ENCODE results near the gene TENM3.

TENM3 gene

GRCh38 chr4:182413550-182413949, 170.3 kb downstream of the TENM3 start:
- DNase-seq = no peak

DNA sequence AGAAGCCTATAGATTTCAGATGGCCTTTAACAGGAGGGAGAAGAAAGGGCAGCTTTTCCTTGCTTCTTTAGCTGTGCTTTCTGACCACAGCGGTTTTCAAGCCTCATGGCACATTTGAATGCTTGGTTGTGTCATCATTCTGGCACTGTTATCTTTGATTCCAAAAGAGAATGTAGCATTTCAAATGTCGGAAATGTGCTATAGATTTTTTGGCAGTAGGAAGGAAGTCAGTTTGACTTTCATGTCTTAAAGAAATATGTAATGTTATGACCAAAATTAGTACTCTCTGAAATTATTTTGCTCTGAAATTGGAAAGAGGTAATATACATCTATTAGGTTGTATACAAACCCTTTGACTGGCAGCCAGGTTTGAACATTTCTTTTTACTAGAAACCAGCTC, 171.9 kb downstream of the TENM3 start:
- DNase-seq = no peak

GRCh38 chr4:182416067-182416466, 172.9 kb downstream of the TENM3 start:
- no peak for DNase-seq

GRCh38 chr4:182418054-182418734, 175.0 kb downstream of the TENM3 start:
- DNase-seq = no peak

- DNase-seq = no peak
Measured at GRCh38 chr4:182420189-182420588, 177.0 kb downstream of the TENM3 start.

- no peak for DNase-seq
Measured at GRCh38 chr4:182421753-182422152, 178.6 kb downstream of the TENM3 start.

DNA sequence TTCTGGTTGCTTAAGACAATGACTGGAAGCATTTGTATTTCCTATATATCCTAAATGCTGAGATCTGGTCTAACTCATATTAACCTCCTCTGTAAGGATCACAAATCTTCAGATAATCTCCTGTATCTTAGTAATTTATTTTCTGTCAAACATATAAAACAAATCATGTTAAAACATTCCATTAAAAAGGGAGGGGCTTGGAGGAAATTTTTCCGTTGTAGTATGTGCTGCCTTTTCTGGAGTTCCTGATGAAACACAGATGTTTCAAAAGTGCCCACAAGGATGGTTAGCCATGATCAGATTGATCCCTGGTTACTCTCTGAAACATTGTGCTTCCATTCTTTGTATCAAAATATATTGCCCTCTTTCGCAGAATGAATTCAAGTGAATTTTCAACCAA, 182.1 kb downstream of the TENM3 start:
- DNase-seq = no peak

GRCh38 chr4:182426901-182427300, 183.7 kb downstream of the TENM3 start:
- no peak for DNase-seq

DNA sequence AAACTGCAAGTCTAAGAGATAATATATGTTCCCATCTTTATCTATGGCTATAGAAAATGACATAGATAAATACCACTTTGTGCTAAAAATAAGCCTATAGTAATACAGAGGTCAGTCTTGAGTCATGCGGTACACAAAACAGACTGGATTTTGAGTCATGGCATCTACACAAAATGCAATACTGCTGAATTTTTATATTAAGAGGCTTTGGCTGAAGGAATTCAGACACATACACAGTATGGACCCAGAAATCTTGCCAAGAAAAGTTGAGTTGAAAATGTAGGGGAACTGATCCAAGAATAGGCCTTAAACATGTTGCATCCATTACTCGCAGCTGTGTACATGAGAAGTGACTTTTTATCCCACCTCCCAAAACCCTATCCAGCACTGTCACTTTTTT, 184.4 kb downstream of the TENM3 start:
- no peak for DNase-seq

DNA sequence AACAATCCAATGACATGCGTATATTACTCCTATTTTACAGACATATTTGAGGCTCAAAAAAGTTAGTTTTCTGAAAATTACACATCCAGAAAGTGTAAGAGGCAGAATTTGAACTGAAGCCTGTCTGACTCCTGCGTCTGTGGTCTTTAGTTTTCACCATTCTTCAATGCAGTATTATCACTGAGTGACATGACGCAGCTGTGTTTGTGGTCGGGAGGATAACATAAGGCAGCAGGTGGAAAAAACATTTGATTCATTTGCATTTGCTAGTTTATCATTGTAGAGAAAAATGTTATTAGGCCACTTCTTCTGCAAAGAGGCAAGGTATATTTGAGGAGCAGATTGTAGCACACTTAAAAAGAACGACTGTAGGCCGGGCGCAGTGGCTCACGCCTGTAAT, 186.7 kb downstream of the TENM3 start:
- no peak for DNase-seq

GRCh38 chr4:182432819-182433218, 189.6 kb downstream of the TENM3 start:
- no peak for DNase-seq

DNA sequence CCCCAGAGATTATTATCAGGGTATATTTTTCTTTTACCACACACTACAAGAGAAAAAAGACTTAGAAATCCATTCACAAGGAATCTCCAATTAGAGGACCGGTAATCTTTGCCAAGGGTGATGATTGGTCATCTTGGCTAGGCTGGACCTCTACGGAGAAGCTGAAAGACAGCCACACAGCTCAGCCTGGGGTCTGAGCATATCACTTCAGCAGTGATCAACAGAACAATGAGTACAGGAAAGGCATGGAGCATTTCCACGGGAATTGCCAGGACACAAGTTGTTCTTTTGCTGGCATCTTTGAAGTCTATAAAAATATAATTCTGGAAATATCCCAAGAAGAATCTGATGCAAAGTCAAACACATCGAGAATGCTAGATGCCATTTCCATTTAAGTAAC, 191.5 kb downstream of the TENM3 start:
- DNase-seq = no peak

- DNase-seq = no peak
Measured at GRCh38 chr4:182435401-182435800, 192.2 kb downstream of the TENM3 start.

- no peak for DNase-seq
Measured at GRCh38 chr4:182443070-182443469, 199.9 kb downstream of the TENM3 start.

DNA sequence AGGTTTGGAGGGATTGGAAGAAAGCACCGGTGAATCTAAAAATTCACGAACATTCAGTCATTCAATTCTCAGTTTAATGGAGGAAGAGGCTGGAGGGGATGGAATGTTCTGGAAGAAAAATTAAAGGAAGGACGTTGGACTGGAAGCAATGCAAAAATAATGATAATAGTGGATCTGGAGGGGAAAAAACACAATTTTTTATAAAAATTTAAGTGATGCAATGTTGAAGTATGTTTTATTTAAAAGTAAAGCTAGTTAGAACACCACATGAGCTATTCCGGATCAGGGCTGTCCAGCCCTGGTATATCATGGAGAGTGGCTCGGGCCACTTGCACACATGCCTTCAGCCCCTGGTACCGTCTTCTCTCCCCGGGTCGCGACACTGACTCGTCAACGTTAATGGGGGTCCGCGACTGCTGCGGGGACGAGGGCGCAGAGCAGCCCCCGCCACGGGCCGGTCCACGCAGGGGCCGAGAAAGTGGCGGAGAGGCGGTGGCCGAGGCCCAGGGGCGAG, 204.6 kb downstream of the TENM3 start:
- no peak for DNase-seq

- no peak for DNase-seq
Measured at GRCh38 chr4:182448281-182449151, 205.3 kb downstream of the TENM3 start.

GRCh38 chr4:182449186-182449929, 206.2 kb downstream of the TENM3 start:
- DNase-seq = no peak

GRCh38 chr4:182449930-182450439, 206.8 kb downstream of the TENM3 start:
- no peak for DNase-seq

GRCh38 chr4:182451441-182451840, 208.2 kb downstream of the TENM3 start:
- no peak for DNase-seq

DNA sequence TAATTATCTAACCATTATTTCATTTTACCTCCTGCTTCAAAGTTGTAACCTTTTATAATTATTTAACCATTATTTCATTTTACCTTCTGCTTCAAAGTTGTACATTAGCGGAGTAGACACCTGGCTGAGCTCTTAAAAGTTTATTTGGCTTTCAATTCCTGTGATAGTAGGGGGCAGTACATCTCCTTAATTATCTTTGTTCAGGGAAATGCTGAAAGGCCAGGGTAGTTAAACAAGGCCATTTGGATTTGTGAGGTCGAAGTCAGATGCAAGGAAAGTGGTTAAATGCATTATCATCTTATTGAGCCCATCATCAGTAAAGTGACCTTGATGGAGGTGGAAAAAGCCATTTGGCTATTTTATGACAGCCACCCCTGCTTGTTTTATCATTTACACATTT, 210.6 kb downstream of the TENM3 start:
- no peak for DNase-seq

DNA sequence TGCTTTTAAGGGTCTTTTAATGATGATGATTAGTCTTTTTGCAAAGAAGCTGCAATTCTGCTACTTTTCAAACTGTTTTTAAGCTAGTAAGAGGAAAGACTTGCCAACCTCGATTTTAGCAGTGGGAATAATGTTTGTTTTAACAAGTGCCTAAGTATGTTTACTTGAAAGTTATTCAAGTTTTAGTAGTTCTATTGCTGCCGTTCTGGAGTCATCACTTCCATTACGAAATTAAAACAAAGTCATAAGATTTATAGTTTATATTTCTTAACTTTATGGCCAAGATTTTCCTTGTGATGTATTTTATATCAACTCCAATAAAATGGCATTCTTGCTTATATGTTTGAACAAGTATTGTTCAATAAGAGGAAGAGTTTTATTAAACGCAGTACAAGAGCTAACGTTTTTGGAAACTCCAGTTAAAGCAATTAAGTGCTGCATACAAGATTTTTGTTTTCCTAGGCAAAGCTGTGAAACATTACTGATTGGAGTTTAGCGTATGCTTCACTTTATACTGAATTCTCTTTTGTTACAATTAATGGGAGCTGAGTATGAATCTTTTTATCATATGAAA, 211.3 kb downstream of the TENM3 start:
- DNase-seq = no peak

- no peak for DNase-seq
Measured at GRCh38 chr4:182465114-182465513, 221.9 kb downstream of the TENM3 start.

GRCh38 chr4:182465979-182466378, 222.8 kb downstream of the TENM3 start:
- no peak for DNase-seq
